Measurements from ENCODE around the gene CD38.
"Not testable (repeated sequence)": the region's sequence is repeated elsewhere in the genome, so short reads cannot be mapped to it uniquely, and the experiment has no call there.

The CD38 gene

GRCh38 chr4:15851969-15852368 is 73.8 kb downstream of the CD38 start:
- DNase-seq (ENCODE audit: low read depth): no peak
- no peak overlapping the region for H3K4me3 ChIP-seq (ENCODE audit: low read length)
- TF ChIP-seq, protein P1, sequence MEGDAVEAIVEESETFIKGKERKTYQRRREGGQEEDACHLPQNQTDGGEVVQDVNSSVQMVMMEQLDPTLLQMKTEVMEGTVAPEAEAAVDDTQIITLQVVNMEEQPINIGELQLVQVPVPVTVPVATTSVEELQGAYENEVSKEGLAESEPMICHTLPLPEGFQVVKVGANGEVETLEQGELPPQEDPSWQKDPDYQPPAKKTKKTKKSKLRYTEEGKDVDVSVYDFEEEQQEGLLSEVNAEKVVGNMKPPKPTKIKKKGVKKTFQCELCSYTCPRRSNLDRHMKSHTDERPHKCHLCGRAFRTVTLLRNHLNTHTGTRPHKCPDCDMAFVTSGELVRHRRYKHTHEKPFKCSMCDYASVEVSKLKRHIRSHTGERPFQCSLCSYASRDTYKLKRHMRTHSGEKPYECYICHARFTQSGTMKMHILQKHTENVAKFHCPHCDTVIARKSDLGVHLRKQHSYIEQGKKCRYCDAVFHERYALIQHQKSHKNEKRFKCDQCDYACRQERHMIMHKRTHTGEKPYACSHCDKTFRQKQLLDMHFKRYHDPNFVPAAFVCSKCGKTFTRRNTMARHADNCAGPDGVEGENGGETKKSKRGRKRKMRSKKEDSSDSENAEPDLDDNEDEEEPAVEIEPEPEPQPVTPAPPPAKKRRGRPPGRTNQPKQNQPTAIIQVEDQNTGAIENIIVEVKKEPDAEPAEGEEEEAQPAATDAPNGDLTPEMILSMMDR (conservative IDR thresholded peaks at IDR 0.05; ENCODE audit: low read length): no peak

- TF ChIP-seq, protein P1 (conservative IDR thresholded peaks at IDR 0.05; ENCODE audit: low read length): no peak
- H3K4me3 ChIP-seq (ENCODE audit: low read length): no peak overlapping the region
- DNase-seq (ENCODE audit: low read depth): no peak
Measured at GRCh38 chr4:15852524-15852923, 74.4 kb downstream of the CD38 start.

DNA sequence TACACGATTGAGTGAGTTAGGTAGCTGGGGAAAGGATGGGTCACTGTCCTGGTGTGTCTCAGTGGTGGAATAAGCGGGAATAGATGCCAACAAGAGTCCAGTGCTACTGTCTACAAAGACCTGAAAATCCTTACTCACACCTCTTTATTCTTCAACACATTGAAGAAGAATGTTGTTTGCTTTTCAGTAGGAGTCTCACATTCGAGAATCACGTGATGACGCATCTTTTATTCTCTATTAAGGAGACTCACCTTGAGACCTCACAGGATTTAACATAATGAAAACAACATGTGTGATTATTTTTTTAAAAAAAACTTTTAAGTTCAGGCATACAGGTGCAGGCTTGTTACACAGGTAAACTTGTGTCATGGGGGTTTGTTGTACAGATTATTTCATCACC is 75.2 kb downstream of the CD38 start:
- no peak for DNase-seq (ENCODE audit: low read depth)
- TF ChIP-seq, protein P1 (conservative IDR thresholded peaks at IDR 0.05; ENCODE audit: low read length): no peak
- H3K4me3 ChIP-seq (ENCODE audit: low read length): no peak overlapping the region

DNA sequence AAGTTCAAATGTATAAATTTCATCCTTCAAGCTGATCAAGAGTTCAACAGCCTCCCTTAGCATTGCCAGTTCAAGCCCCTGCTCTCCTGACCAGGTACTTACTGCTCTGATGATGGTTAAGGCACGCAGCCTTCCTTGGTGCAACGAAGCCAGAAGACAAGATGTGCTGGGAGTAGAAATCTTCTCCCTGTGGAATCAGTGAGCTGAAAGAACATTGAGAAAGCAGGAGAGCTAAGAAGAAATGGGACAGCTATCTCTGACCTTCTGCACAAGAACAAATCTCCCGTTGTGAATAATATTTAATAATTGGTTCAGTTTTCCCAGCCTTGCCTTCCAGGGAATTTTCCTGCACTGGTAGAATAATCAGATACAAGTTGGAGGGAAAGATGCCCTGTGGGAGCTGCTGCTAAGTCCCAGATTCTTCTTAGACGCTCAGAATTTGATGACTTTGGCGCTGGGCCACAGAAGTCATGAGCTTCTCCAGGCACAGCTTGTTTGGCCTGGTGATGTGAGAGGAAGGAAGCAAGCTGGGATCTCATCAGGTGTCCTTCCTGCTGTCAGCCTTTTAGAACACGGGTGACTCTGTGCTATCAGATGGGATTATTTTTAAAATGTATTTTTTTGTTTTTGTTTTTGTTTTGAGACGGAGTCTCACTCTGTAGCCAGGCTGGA is 77.8 kb downstream of the CD38 start:
- no peak for DNase-seq (ENCODE audit: low read depth)
- H3K4me3 ChIP-seq (ENCODE audit: low read length): no peak overlapping the region
- TF ChIP-seq, protein P1 (conservative IDR thresholded peaks at IDR 0.05; ENCODE audit: low read length): no peak

GRCh38 chr4:15861198-15861597 is 83.1 kb downstream of the CD38 start:
- DNase-seq (ENCODE audit: low read depth); H3K4me3 ChIP-seq (ENCODE audit: low read length): not testable (repeated sequence)

- peak; percentile 43 for DNase-seq (ENCODE audit: low read depth)
- TF ChIP-seq, protein P1 (conservative IDR thresholded peaks at IDR 0.05; ENCODE audit: low read length): no peak
- H3K4me3 ChIP-seq (ENCODE audit: low read length): no peak overlapping the region
Measured at GRCh38 chr4:15864651-15865566, 86.8 kb downstream of the CD38 start.

DNA sequence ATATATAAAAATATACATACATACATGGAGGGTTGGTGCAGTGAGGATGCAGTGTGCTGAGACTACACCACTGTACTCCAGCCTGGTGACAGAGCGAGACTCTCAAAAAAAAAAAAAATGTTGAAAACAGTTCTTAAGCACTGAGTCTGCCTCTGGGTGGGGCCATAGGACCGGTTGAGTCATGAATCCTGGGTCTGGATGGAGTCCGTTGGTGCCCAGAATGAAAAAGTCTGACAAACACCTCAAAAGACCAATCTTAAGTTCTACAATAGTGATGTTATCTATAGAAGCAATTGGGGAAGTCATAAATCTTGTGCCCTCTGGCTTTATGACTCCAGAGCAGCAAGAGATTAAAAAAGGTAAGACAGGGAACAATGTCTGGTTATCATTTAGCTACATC is 90.0 kb downstream of the CD38 start:
- TF ChIP-seq, protein P1 (conservative IDR thresholded peaks at IDR 0.05; ENCODE audit: low read length): no peak
- DNase-seq (ENCODE audit: low read depth): no peak
- no peak overlapping the region for H3K4me3 ChIP-seq (ENCODE audit: low read length)

All from AG10803 (cell line).